ENCODE results near the gene MAP1LC3B2. TPM values are rescaled to one million over a fixed set of nuclear protein-coding genes. Genes with fewer than 3 reads are reported as not detected.

The MAP1LC3B2 gene
- total RNA-seq, 1 donor from 2014 or later = 4.1 TPM

DNA sequence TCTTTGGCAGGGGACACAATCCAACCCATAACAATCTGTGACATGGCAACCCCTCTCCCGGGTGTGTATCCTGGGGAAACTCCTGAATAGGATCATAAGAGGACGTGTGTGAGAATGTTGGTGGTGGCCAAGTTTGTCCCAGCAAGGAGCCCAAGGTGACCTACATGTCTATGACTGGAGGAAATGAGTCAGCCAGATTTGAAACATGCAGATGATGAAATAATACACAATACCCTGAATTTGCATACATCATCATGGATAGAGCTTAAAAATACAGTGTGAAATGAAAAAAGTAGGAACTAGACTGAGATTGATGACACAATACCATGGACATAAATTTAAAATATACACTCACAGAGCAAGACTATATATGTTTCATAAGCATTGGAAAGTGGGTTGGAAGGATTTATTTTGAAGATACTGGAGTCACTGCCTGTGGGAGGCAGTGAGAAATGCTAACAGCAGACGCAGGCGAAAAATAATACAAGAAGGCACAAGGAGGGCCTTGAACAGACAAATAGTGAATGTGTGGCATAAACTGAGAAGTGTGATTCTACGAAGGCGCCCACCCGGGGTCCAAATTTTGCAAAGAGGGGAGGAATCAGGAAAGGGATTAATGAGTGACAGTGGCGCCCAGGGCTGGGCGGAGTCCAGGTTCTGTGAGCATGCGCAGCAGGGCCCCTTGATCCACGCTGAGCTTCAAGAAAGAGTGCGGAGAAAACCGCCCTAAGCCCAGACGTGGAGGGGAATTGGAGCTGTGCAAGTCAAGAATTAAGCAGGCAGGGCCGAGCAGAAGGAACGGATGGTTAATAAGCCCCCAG is 7.0 kb upstream of the MAP1LC3B2 start:
- TF ChIP-seq, protein P1, sequence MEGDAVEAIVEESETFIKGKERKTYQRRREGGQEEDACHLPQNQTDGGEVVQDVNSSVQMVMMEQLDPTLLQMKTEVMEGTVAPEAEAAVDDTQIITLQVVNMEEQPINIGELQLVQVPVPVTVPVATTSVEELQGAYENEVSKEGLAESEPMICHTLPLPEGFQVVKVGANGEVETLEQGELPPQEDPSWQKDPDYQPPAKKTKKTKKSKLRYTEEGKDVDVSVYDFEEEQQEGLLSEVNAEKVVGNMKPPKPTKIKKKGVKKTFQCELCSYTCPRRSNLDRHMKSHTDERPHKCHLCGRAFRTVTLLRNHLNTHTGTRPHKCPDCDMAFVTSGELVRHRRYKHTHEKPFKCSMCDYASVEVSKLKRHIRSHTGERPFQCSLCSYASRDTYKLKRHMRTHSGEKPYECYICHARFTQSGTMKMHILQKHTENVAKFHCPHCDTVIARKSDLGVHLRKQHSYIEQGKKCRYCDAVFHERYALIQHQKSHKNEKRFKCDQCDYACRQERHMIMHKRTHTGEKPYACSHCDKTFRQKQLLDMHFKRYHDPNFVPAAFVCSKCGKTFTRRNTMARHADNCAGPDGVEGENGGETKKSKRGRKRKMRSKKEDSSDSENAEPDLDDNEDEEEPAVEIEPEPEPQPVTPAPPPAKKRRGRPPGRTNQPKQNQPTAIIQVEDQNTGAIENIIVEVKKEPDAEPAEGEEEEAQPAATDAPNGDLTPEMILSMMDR (IDR thresholded peaks at IDR 0.05) = no peak
- Mint-ChIP-seq H3K27ac (ENCODE audit: unreplicated experiment) (no peak overlapping the region), H3K27me3 (ENCODE audit: low read depth) (no peaks in the 10 kb centered on the region), H3K36me3 (ENCODE audit: low read depth) (no peaks in the 10 kb centered on the region), H3K9me3 (ENCODE audit: low read depth) (no peaks in the 10 kb centered on the region), H3K4me3 (ENCODE audit: unreplicated experiment) (no peak overlapping the region), H3K4me1 (ENCODE audit: low read depth) (peaks cover 20% of the 10 kb centered on the region)
- DNase-seq (ENCODE audit: low spot score) = no peak

GRCh38 chr12:116552773-116553373 is 6.3 kb upstream of the MAP1LC3B2 start:
- Mint-ChIP-seq H3K27me3 (ENCODE audit: low read depth) (no peaks in the 10 kb centered on the region), H3K36me3 (ENCODE audit: low read depth) (no peaks in the 10 kb centered on the region)
- TF ChIP-seq, protein P1 (IDR thresholded peaks at IDR 0.05) = no peak

GRCh38 chr12:116556356-116556952 is 2.7 kb upstream of the MAP1LC3B2 start:
- Mint-ChIP-seq H3K27me3 (ENCODE audit: low read depth) (no peaks in the 10 kb centered on the region), H3K4me1 (ENCODE audit: low read depth) (peaks cover 28% of the 10 kb centered on the region), H3K27ac (ENCODE audit: unreplicated experiment) (peak overlapping the region; percentile 68)

More at GRCh38 chr12:116552773-116553373, 6.3 kb upstream of the MAP1LC3B2 start:
- DNase-seq (ENCODE audit: low spot score) = no peak
- H3K4me3 Mint-ChIP-seq (ENCODE audit: unreplicated experiment) = no peak overlapping the region
- H3K9me3 Mint-ChIP-seq (ENCODE audit: low read depth) = no peaks in the 10 kb centered on the region
- H3K27ac Mint-ChIP-seq (ENCODE audit: unreplicated experiment) = no peak overlapping the region
- peaks cover 21% of the 10 kb centered on the region for H3K4me1 Mint-ChIP-seq (ENCODE audit: low read depth)

GRCh38 chr12:116556964-116557698 is 2.0 kb upstream of the MAP1LC3B2 start:
- Mint-ChIP-seq H3K27ac (ENCODE audit: unreplicated experiment) (peak overlapping the region; percentile 68), H3K27me3 (ENCODE audit: low read depth) (no peaks in the 10 kb centered on the region), H3K36me3 (ENCODE audit: low read depth) (no peaks in the 10 kb centered on the region), H3K9me3 (ENCODE audit: low read depth) (no peaks in the 10 kb centered on the region), H3K4me1 (ENCODE audit: low read depth) (peaks cover 28% of the 10 kb centered on the region), H3K4me3 (ENCODE audit: unreplicated experiment) (no peak overlapping the region)
- TF ChIP-seq, protein P1 (IDR thresholded peaks at IDR 0.05) = no peak
- DNase-seq (ENCODE audit: low spot score) = no peak

More at GRCh38 chr12:116556356-116556952, 2.7 kb upstream of the MAP1LC3B2 start:
- Mint-ChIP-seq H3K36me3 (ENCODE audit: low read depth) (no peaks in the 10 kb centered on the region), H3K4me3 (ENCODE audit: unreplicated experiment) (no peak overlapping the region), H3K9me3 (ENCODE audit: low read depth) (no peaks in the 10 kb centered on the region)
- TF ChIP-seq, protein P1 (IDR thresholded peaks at IDR 0.05) = no peak
- DNase-seq (ENCODE audit: low spot score) = no peak
